Small intestine (tissue), 7 donors: Measurements from ENCODE around the gene LTBP1. TPM values are rescaled to one million over a fixed set of nuclear protein-coding genes. Genes with fewer than 3 reads are reported as not detected.
"Not testable (repeated sequence)": the region's sequence is repeated elsewhere in the genome, so short reads cannot be mapped to it uniquely, and the experiment has no call there.

Experiments
- DNase-seq, 2 donors: peaks; one replicate each; pipeline versions ENCODE4 v3.0.0 to v3.0.0-alpha.2; 2013
- FAIRE-seq: peaks from 2 replicates; lab custom pipeline; 2012; peaks lifted over from hg19 to GRCh38; lab: Jason Lieb, UNC
- H3K27ac ChIP-seq, 3 donors: one replicate each; pipeline ENCODE4 v1.5.1; 2013; ENCODE audit warnings: low read length in 2 of 3, mild to moderate bottlenecking in 2 of 3, control low read depth in 1 of 3, inconsistent platforms in 1 of 3, low read depth in 1 of 3, moderate library complexity in 1 of 3
- H3K27me3 ChIP-seq, 3 donors: one replicate each; pipeline ENCODE4 v1.6.1; 2013; ENCODE audit warnings: low read length in 3 of 3, inconsistent platforms in 1 of 3; ENCODE audit not compliant: control insufficient read depth in 3 of 3, insufficient read depth in 3 of 3
- H3K36me3 ChIP-seq, 3 donors: one replicate each; pipeline ENCODE4 v1.6.1; 2013; ENCODE audit warnings: low read length in 3 of 3, inconsistent platforms in 1 of 3, low read depth in 1 of 3, mild to moderate bottlenecking in 1 of 3, moderate library complexity in 1 of 3; ENCODE audit not compliant: control insufficient read depth in 3 of 3, insufficient read depth in 2 of 3
- H3K4me1 ChIP-seq, 3 donors: one replicate each; pipeline ENCODE4 v1.6.1; 2013; ENCODE audit warnings: low read length in 2 of 3, inconsistent platforms in 1 of 3, low read depth in 1 of 3, mild to moderate bottlenecking in 1 of 3, moderate library complexity in 1 of 3; ENCODE audit not compliant: control insufficient read depth in 3 of 3, insufficient read depth in 2 of 3
- H3K4me3 ChIP-seq, 3 donors: one replicate each; pipeline ENCODE4 v1.5.1; 2013; ENCODE audit warnings: low read length in 3 of 3, control low read depth in 1 of 3, inconsistent platforms in 1 of 3, low read depth in 1 of 3, mild to moderate bottlenecking in 1 of 3, moderate library complexity in 1 of 3
- H3K9me3 ChIP-seq, 2 donors: one replicate each; pipeline ENCODE4 v1.6.1; 2013; ENCODE audit warnings: low read depth in 1 of 2, low read length in 1 of 2; ENCODE audit not compliant: control insufficient read depth in 2 of 2, insufficient read depth in 1 of 2
- WGBS, 3 donors: extraction: QIAGEN DNeasy Blood & Tissue Kit; methylation state at CpG; one replicate each; pipeline ENCODE4 v1.1.7; 2013; 5-methylcytosine and 5-hydroxymethylcytosine counted together
- polyA plus RNA-seq, 4 donors: library from polyadenylated mRNA; stranded (reverse) in 3 of 4; unstranded in 1 of 4; fragments of 200-250 nt in 3 of 4; fragments of 120-200 nt in 1 of 4; gene quantifications; one replicate each; pipeline versions ENCODE4 v1.2.1 to v1.2.3, GENCODE V29; 2013
- donor health status: healthy with polysubstance abuse.
- donor health status: control.
- donor health status: control.
- donor health status: Bipolar disorder and iron deficiency.
- donor health status: healthy.

Gene LTBP1
- polyA plus RNA-seq, 4 donors: 0.67 to 12.1 (median 6.1) TPM

GRCh38 chr2:33167622-33168245 lies 221.0 kb downstream of the LTBP1 start:
- FAIRE-seq: no peak
- H3K9me3 ChIP-seq: no peaks in the 10 kb centered on the region
- no peak overlapping the region for H3K27ac ChIP-seq
- WGBS, 3 donors: 79 to 89% (median 81%) methylated on average over 3 of the region's 3 CpGs
- no peaks in the 10 kb centered on the region for H3K36me3 ChIP-seq
- H3K4me3 ChIP-seq: no peak overlapping the region
- no peaks in the 10 kb centered on the region for H3K4me1 ChIP-seq
- H3K27me3 ChIP-seq: no peaks in the 10 kb centered on the region
- no peak for DNase-seq

- Histone ChIP-seq H3K36me3 (no peaks in the 10 kb centered on the region), H3K27me3 (no peaks in the 10 kb centered on the region), H3K4me1 (no peaks in the 10 kb centered on the region), H3K9me3 (no peaks in the 10 kb centered on the region), H3K4me3 (no peak overlapping the region), H3K27ac (no peak overlapping the region)
- no peak for DNase-seq
- FAIRE-seq: no peak
These were observed 221.7 kb downstream of the LTBP1 start for GRCh38 chr2:33168425-33168824.

- 53 to 61% (median 57%) methylated on average over 4 of the region's 4 CpGs for WGBS, 3 donors
- FAIRE-seq (no peak), DNase-seq (no peak)
- Histone ChIP-seq H3K36me3 (no peaks in the 10 kb centered on the region), H3K9me3 (no peaks in the 10 kb centered on the region), H3K4me1 (no peaks in the 10 kb centered on the region), H3K27me3 (no peaks in the 10 kb centered on the region), H3K4me3 (no peak overlapping the region), H3K27ac (no peak overlapping the region)
These were observed 222.2 kb downstream of the LTBP1 start for GRCh38 chr2:33168922-33169321.

- not testable (repeated sequence) for H3K36me3 ChIP-seq, H3K9me3 ChIP-seq, H3K4me1 ChIP-seq, FAIRE-seq, DNase-seq, H3K4me3 ChIP-seq, H3K27me3 ChIP-seq, H3K27ac ChIP-seq
- 76 to 84% (median 84%) methylated on average over 6 to 8 of the region's 16 CpGs for WGBS, 3 donors
These were observed 223.5 kb downstream of the LTBP1 start for GRCh38 chr2:33170251-33170650.

GRCh38 chr2:33177627-33178026 lies 230.9 kb downstream of the LTBP1 start:
- Histone ChIP-seq H3K4me3 (no peak overlapping the region), H3K36me3 (no peaks in the 10 kb centered on the region), H3K27ac (no peak overlapping the region), H3K9me3 (no peaks in the 10 kb centered on the region), H3K27me3 (no peaks in the 10 kb centered on the region), H3K4me1 (no peaks in the 10 kb centered on the region)
- DNase-seq (no peak), FAIRE-seq (no peak)
- 0 to 33% (median 2%) methylated on average over 1 of the region's 1 CpG for WGBS, 3 donors

- Histone ChIP-seq H3K9me3 (no peaks in the 10 kb centered on the region), H3K4me1 (no peaks in the 10 kb centered on the region), H3K27ac (no peak overlapping the region), H3K4me3 (no peak overlapping the region), H3K27me3 (no peaks in the 10 kb centered on the region), H3K36me3 (no peaks in the 10 kb centered on the region)
- DNase-seq (no peak), FAIRE-seq (no peak)
- WGBS, 3 donors: 83 to 90% (median 86%) methylated on average over 5 of the region's 5 CpGs
These were observed 231.5 kb downstream of the LTBP1 start for GRCh38 chr2:33178209-33178608.

- 73 to 85% (median 76%) methylated on average over 5 of the region's 5 CpGs for WGBS, 3 donors
- Histone ChIP-seq H3K4me1 (no peaks in the 10 kb centered on the region), H3K27me3 (no peaks in the 10 kb centered on the region), H3K27ac (no peak overlapping the region), H3K36me3 (no peaks in the 10 kb centered on the region), H3K9me3 (no peaks in the 10 kb centered on the region), H3K4me3 (no peak overlapping the region)
- FAIRE-seq: no peak
- no peak for DNase-seq
These were observed 234.2 kb downstream of the LTBP1 start for GRCh38 chr2:33180915-33181314.

- no peaks in the 10 kb centered on the region for H3K9me3 ChIP-seq
- DNase-seq (no peak), FAIRE-seq (no peak)
- 70 to 80% (median 71%) methylated on average over 4 of the region's 4 CpGs for WGBS, 3 donors
- H3K27me3 ChIP-seq: no peaks in the 10 kb centered on the region
- no peak overlapping the region for H3K4me3 ChIP-seq
- H3K4me1 ChIP-seq: no peaks in the 10 kb centered on the region
- no peak overlapping the region for H3K27ac ChIP-seq
- H3K36me3 ChIP-seq: no peaks in the 10 kb centered on the region
These were observed 234.7 kb downstream of the LTBP1 start for GRCh38 chr2:33181466-33181865.

GRCh38 chr2:33184041-33184440 lies 237.3 kb downstream of the LTBP1 start:
- Histone ChIP-seq H3K9me3 (no peaks in the 10 kb centered on the region), H3K4me1 (no peaks in the 10 kb centered on the region), H3K27ac (no peak overlapping the region), H3K4me3 (no peak overlapping the region), H3K36me3 (peaks cover 0 to 2% (median 0%) of the 10 kb centered on the region in 3 donors), H3K27me3 (no peaks in the 10 kb centered on the region)
- DNase-seq (no peak), FAIRE-seq (no peak)
- 51 to 66% (median 60%) methylated on average over 3 of the region's 3 CpGs for WGBS, 3 donors
